ENCODE data around the gene TULP4. TPM values are rescaled to one million over a fixed set of nuclear protein-coding genes. Genes with fewer than 3 reads are reported as not detected.

TULP4 gene
- total and polyA plus RNA-seq, 2 donors (not counting 1 experiment from before 2014, with no cell fraction given) = 12.0 to 90.0 TPM

DNA sequence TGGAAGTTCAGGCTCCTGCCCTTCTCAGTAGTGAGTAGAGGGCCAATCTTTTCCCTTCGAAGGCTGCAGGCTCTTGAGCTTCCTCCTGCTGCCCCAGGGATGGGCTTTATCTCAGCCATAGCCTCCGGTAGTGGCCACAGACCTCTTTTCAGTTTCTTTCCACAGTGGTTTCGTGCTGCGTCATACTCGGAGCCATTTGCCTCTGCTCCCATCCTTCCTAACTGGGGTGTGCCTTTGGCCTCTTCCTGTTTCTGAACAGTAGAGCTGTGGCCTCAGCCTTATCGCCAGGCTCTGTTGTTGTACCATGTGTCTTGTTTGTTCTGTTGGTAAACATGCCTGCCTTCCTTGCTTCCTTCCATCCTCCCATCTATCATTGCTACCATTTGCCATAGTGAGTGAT, 54.1 kb downstream of the TULP4 start:
- H2AFZ ChIP-seq (ENCODE audit: insufficient read depth, low read depth, low read length, poor library complexity, severe bottlenecking) = no peak overlapping the region

DNA sequence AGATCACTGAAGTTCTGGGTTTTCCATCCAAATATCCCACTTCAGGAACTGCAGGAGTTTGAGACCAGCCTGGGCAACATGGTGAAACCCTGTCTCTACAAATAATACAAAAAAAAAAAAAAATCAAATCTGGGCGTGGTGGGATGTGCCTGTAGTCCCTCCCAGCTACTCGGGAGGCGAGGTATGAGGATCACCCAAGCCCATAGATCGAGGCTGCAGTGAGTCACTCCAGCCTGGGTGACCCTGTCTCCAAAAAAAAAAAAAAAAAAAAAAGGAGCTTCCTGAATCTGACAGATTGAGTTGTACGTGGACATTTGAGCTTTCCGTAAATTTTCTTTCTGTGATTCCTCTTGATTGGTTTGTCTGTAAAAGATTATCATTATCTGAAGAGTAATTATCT, 55.6 kb downstream of the TULP4 start:
- ATAC-seq (ENCODE audit: low read depth) = no peak
- H3K4me1 Mint-ChIP-seq = peaks cover 8% of the 10 kb centered on the region
- ChIA-PET CTCF (interaction anchor here (1.1 kb wide), 1 partner anchor 19 kb away, joined by 3 read pairs; no protein-coding TSS in a partner anchor), POLR2A (interaction anchor here (0.6 kb wide), 1 partner anchor 105 kb away, joined by 3 read pairs; no protein-coding TSS in a partner anchor)
- Histone ChIP-seq H3K9me3 (ENCODE audit: control extremely low read depth in 1 of 3, control insufficient read depth in 2 of 3, insufficient read depth in 1 of 3, low read length in 2 of 3) (peaks cover 0 to 8% (median 0%) of the 10 kb centered on the region in 3 donors), H3K36me3 (replicated peaks in 1 of 2; ENCODE audit: control extremely low read depth in 1 of 2, control insufficient read depth in 1 of 2, extremely low read depth in 1 of 2, insufficient read depth in 2 of 2, low read length in 1 of 2) (no peaks in the 10 kb centered on the region), H3K9ac (ENCODE audit: low read length) (no peak overlapping the region), H4K20me1 (ENCODE audit: control insufficient read depth, insufficient read depth, low read length, poor library complexity, severe bottlenecking) (peaks cover 9% of the 10 kb centered on the region), H3K27me3 (replicated peaks in 1 of 4; ENCODE audit: control extremely low read depth in 1 of 4, control insufficient read depth in 3 of 4, insufficient read depth in 4 of 4, low read length in 3 of 4) (no peaks in the 10 kb centered on the region), H3K79me2 (ENCODE audit: control insufficient read depth, insufficient read depth, low read length) (peaks cover 38% of the 10 kb centered on the region), H2AFZ (ENCODE audit: insufficient read depth, low read depth, low read length, poor library complexity, severe bottlenecking) (no peak overlapping the region), H3K4me1 (ENCODE audit: control insufficient read depth in 2 of 2, insufficient read depth in 2 of 2, low read length in 2 of 2) (peaks cover 0 to 5% of the 10 kb centered on the region in 2 donors), H3K4me3 (ENCODE audit: control extremely low read depth in 1 of 5, extremely low read depth in 1 of 5, insufficient read depth in 1 of 5, low read depth in 2 of 5, low read length in 4 of 5) (no peak overlapping the region), H3K27ac (ENCODE audit: low read length in 2 of 2) (no peak overlapping the region), H3K4me2 (replicated peaks; ENCODE audit: low read depth, low read length, poor library complexity, severe bottlenecking) (no peak overlapping the region)
- H3K4me3 Mint-ChIP-seq = no peak overlapping the region
- DNase-seq = no peak
- WGBS (ENCODE audit: insufficient coverage) = 100% methylated on average over 3 of the region's 6 CpGs
- TF ChIP-seq, protein P1, sequence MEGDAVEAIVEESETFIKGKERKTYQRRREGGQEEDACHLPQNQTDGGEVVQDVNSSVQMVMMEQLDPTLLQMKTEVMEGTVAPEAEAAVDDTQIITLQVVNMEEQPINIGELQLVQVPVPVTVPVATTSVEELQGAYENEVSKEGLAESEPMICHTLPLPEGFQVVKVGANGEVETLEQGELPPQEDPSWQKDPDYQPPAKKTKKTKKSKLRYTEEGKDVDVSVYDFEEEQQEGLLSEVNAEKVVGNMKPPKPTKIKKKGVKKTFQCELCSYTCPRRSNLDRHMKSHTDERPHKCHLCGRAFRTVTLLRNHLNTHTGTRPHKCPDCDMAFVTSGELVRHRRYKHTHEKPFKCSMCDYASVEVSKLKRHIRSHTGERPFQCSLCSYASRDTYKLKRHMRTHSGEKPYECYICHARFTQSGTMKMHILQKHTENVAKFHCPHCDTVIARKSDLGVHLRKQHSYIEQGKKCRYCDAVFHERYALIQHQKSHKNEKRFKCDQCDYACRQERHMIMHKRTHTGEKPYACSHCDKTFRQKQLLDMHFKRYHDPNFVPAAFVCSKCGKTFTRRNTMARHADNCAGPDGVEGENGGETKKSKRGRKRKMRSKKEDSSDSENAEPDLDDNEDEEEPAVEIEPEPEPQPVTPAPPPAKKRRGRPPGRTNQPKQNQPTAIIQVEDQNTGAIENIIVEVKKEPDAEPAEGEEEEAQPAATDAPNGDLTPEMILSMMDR (IDR thresholded peaks at IDR 0.05) = no peak
- no peak for TF ChIP-seq EZH2 (IDR thresholded peaks at IDR 0.05; ENCODE audit: borderline replicate concordance, insufficient read depth, low read depth, low read length, poor library complexity, severe bottlenecking)
- intact Hi-C loops (cut with micrococcal nuclease) = no loop called here
- no peaks in the 10 kb centered on the region for H3K27me3 Mint-ChIP-seq
- no peak overlapping the region for H3K27ac Mint-ChIP-seq
- H3K9me3 Mint-ChIP-seq (ENCODE audit: insufficient read depth) = no peaks in the 10 kb centered on the region

More for the DNA sequence above, 54.1 kb downstream of the TULP4 start:
- Histone ChIP-seq H3K4me1 (ENCODE audit: control insufficient read depth in 2 of 2, insufficient read depth in 2 of 2, low read length in 2 of 2) (peaks cover 0 to 5% of the 10 kb centered on the region in 2 donors), H3K79me2 (ENCODE audit: control insufficient read depth, insufficient read depth, low read length) (peaks cover 41% of the 10 kb centered on the region), H3K27me3 (replicated peaks in 1 of 4; ENCODE audit: control extremely low read depth in 1 of 4, control insufficient read depth in 3 of 4, insufficient read depth in 4 of 4, low read length in 3 of 4) (no peaks in the 10 kb centered on the region), H3K36me3 (replicated peaks in 1 of 2; ENCODE audit: control extremely low read depth in 1 of 2, control insufficient read depth in 1 of 2, extremely low read depth in 1 of 2, insufficient read depth in 2 of 2, low read length in 1 of 2) (no peaks in the 10 kb centered on the region), H3K9ac (ENCODE audit: low read length) (no peak overlapping the region), H3K9me3 (ENCODE audit: control extremely low read depth in 1 of 3, control insufficient read depth in 2 of 3, insufficient read depth in 1 of 3, low read length in 2 of 3) (peaks cover 0 to 8% (median 0%) of the 10 kb centered on the region in 3 donors), H3K27ac (ENCODE audit: low read length in 2 of 2) (no peak overlapping the region), H4K20me1 (ENCODE audit: control insufficient read depth, insufficient read depth, low read length, poor library complexity, severe bottlenecking) (peaks cover 17% of the 10 kb centered on the region), H3K4me2 (replicated peaks; ENCODE audit: low read depth, low read length, poor library complexity, severe bottlenecking) (no peak overlapping the region), H3K4me3 (ENCODE audit: control extremely low read depth in 1 of 5, extremely low read depth in 1 of 5, insufficient read depth in 1 of 5, low read depth in 2 of 5, low read length in 4 of 5) (no peak overlapping the region)
- CTCF ChIA-PET = interaction anchor here (0.8 to 1.9 kb wide), 2 partner anchors 20 to 145 kb away, joined by 3 to 5 read pairs; no protein-coding TSS in a partner anchor
- TF ChIP-seq, protein P1 (IDR thresholded peaks at IDR 0.05) = no peak
- TF ChIP-seq EZH2 (IDR thresholded peaks at IDR 0.05; ENCODE audit: borderline replicate concordance, insufficient read depth, low read depth, low read length, poor library complexity, severe bottlenecking) = no peak
- DNase-seq (no peak), ATAC-seq (ENCODE audit: low read depth) (no peak)
- H3K4me1 Mint-ChIP-seq = peaks cover 13% of the 10 kb centered on the region
- intact Hi-C loops (cut with micrococcal nuclease) = no loop called here
- POLR2A ChIA-PET = no interaction called here
- H3K9me3 Mint-ChIP-seq (ENCODE audit: insufficient read depth) = no peaks in the 10 kb centered on the region
- WGBS (ENCODE audit: insufficient coverage) = 93% methylated on average over 5 of the region's 6 CpGs
- H3K4me3 Mint-ChIP-seq = no peak overlapping the region
- no peaks in the 10 kb centered on the region for H3K27me3 Mint-ChIP-seq
- H3K27ac Mint-ChIP-seq = no peak overlapping the region
